LoVo (cell line): ENCODE results near the gene TNFRSF1B.

Experiments used
- DNase-seq: peaks from one replicate; pipeline ENCODE4 v3.0.0-alpha.2; 2016; ENCODE audit warnings: low spot score

TNFRSF1B gene

GRCh38 chr1:12166834-12167492 lies at the start of gene TNFRSF1B:
TSS of gene TNFRSF1B (plus strand) at chr1:12166991. CDS start at chr1:12167092, 101 bp downstream.
- DNase-seq: peak; percentile 64

- no peak for DNase-seq
Observed at GRCh38 chr1:12121212-12122003, 45.4 kb upstream of the TNFRSF1B start.

- no peak for DNase-seq
Observed at GRCh38 chr1:12123172-12123571, 43.6 kb upstream of the TNFRSF1B start.

- peak; percentile 78 for DNase-seq
Observed at GRCh38 chr1:12124693-12125421, 41.9 kb upstream of the TNFRSF1B start.

GRCh38 chr1:12125422-12126355 lies 41.1 kb upstream of the TNFRSF1B start:
- no peak for DNase-seq

GRCh38 chr1:12126781-12127180 lies 40.0 kb upstream of the TNFRSF1B start:
- no peak for DNase-seq

- DNase-seq: no peak
Observed at GRCh38 chr1:12127206-12127810, 39.5 kb upstream of the TNFRSF1B start.

GRCh38 chr1:12128120-12128519 lies 38.7 kb upstream of the TNFRSF1B start:
- DNase-seq: no peak

- no peak for DNase-seq
Observed at GRCh38 chr1:12129624-12130023, 37.2 kb upstream of the TNFRSF1B start.

GRCh38 chr1:12130466-12131130 lies 36.2 kb upstream of the TNFRSF1B start:
- no peak for DNase-seq

- no peak for DNase-seq
Observed at GRCh38 chr1:12132078-12132477, 34.7 kb upstream of the TNFRSF1B start.

- DNase-seq: no peak
Observed at GRCh38 chr1:12134716-12135115, 32.1 kb upstream of the TNFRSF1B start.

GRCh38 chr1:12135612-12136011 lies 31.2 kb upstream of the TNFRSF1B start:
- DNase-seq: no peak

GRCh38 chr1:12136916-12137610 lies 29.7 kb upstream of the TNFRSF1B start:
- DNase-seq: no peak

- DNase-seq: no peak
Observed at GRCh38 chr1:12138196-12139168, 28.3 kb upstream of the TNFRSF1B start.

- no peak for DNase-seq
Observed at GRCh38 chr1:12140016-12140415, 26.8 kb upstream of the TNFRSF1B start.

- DNase-seq: no peak
Observed at GRCh38 chr1:12140515-12141162, 26.2 kb upstream of the TNFRSF1B start.

- DNase-seq: no peak
Observed at GRCh38 chr1:12141163-12141850, 25.5 kb upstream of the TNFRSF1B start.
